NCI-H146 treated with DMSO at 0.1 percent for 48 hours (cell line): ENCODE measurements around the gene KCNMA1.

Experiments
- DNase-seq: peaks from one replicate; lab custom pipeline; 2025; ENCODE audit not compliant: unreplicated experiment; lab: John Stamatoyannopoulos, UW

The KCNMA1 gene

GRCh38 chr10:77147871-77148270 lies 489.7 kb downstream of the KCNMA1 start:
- no peak for DNase-seq

DNA sequence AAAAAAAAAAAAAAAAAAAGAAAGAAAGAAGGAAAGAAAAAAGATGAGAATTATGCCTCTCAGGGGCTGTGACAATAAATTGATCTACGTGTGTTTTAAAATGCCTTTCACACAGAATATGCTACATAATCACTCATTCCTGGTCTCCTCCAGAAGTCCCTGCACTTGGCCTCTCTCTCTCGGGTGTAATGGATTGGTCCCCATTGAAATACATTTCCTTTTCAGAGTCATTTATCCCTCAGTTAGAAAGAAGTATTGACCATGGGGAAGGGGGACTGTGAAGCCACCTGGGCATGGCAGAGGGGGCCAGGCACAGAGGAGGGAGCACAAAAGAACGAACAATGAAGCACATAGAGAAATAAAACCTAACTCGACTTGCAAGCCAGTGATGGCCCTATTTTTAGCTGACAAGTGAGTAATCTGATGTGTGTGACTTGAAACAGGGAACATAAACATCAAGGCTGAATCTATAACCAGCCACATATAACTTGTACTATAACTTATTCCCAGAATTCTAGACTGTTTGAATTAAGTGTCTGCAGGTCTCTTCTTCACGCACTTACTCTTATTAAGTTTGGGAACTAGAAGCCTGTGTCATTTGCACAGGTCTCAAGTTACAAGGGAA lies 490.8 kb downstream of the KCNMA1 start:
- no peak for DNase-seq

GRCh38 chr10:77144656-77145055 lies 493.0 kb downstream of the KCNMA1 start:
- DNase-seq = no peak

- no peak for DNase-seq
These were observed 498.1 kb downstream of the KCNMA1 start for GRCh38 chr10:77139252-77140160.

GRCh38 chr10:77138541-77138940 lies 499.1 kb downstream of the KCNMA1 start:
- DNase-seq = no peak

DNA sequence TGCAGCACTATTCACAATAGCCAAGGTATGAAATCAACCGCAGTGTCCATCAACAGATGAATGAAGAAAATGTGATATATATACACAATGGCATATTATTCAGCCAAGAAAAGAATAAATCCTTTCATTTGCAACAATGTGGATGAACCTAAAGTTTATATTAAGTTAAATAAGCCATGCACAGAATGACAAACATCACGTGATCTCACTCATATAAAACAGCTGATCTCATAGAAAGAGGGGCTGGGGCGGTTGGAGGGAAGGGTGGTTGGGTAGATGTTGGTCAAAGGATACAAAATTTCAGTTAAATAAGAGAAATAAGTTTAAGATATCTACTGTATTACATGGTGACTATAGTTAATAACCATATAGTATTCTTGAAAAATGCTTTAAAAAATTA lies 502.1 kb downstream of the KCNMA1 start:
- no peak for DNase-seq

GRCh38 chr10:77131214-77131613 lies 506.4 kb downstream of the KCNMA1 start:
- no peak for DNase-seq

DNA sequence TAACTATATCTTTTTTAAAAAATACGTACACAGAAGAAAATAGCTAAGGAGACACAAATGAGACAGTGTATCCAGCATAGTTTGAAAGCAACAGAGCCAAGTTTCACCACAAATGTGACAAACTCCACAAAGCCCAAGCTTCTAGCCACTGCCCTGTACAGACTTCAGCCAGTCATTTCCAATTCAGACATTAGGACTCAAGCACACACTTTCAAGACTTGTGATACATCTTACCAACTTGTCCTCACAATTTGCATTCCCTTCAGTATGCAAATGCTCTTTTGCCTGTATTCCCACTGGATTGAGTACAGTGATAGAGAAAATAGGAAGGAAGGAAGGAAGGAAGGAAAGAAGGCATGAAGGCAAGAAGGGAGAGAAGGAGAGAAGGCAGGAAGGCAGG lies 510.4 kb downstream of the KCNMA1 start:
- no peak for DNase-seq

DNA sequence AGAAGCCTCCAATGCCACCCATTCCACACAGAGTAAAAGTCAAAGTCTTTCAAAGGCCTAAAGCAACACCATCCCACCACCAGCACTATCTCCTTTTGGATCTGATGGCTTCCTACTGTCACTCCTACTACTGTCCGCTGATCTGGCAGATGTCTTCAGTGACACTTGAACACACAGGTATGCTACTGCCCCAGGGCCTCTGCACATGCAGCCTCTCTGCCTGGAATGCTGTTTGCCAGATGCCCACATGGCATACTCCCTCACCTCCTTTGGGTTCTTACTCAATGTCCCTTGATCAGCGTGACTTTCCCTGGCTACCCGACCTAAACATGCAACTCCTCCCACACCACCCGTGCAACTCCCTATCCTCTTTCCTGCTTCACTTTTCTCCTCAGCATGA lies 512.4 kb downstream of the KCNMA1 start:
- no peak for DNase-seq

- DNase-seq = no peak
These were observed 514.3 kb downstream of the KCNMA1 start for GRCh38 chr10:77123330-77123729.

- no peak for DNase-seq
These were observed 515.8 kb downstream of the KCNMA1 start for GRCh38 chr10:77121829-77122228.

GRCh38 chr10:77120666-77121376 lies 516.8 kb downstream of the KCNMA1 start:
- DNase-seq = no peak

DNA sequence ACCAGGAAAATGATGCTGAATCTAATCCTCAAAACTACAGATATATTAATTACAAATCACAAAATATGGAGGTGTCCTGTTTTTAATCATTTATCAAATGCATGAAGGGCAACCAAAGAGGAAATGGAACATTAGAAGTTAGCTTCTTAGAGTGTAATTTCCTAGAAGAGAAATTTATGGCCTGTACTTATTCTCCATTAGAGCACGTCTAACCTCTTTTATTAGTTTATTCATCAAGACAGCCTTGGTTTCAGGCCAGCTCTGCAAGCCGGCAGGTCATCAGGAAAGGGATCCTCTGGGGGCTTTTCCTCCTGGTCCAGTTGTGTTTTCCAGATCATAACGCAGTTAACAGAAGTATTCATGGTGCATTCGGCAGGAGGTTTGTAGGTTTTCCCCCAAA lies 517.6 kb downstream of the KCNMA1 start:
- DNase-seq = no peak

DNA sequence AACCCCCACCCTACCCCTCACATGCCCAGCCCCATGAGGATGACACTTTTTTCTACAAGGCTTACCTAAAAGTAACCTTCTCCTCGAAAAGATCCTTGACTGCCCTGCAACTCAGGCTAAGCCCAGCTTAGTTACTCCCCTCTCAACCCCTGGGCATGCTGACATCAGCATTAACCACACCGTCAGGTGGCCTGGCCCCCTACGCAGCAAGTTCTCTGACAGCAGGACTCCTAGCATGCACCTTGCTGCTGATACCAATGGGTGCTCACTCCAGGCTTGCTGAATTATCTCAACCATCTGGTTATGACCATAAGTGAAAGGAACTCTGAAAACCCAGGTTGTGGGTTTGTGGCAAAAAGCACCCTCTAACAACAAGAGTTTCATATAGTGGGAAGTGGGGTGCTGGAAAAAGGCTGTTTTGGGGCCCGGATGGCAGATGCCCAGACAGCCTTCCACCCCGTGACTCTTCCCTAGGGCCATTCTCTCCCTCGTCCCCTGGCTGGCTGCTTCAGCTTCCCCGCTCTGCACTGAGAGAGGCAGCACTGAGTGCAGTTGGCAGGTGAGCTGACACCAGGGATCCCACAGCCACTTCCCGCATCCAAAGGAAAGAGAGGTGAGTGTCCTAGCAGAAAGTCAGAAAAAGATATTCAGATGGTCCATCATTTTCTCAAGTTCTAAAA lies 518.9 kb downstream of the KCNMA1 start:
- DNase-seq = no peak

DNA sequence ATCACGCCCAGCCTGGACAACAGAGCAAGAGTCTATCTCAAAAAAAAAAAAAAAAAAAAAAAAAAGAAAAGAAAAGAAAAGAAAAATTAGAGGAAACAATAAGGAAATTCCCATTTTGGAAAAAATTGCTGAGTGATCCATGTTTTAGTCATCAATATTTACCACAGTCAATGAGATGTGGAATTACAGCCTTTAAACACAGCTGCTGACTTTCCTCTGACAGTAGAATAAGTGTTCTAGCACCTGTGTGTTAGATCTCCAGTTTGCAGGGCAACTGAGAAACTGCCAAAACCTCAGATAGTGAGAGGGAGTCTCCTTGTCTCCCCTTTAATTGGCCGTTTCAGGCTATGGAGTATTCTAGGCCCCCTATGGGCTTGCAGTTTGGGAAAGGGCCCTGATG lies 520.1 kb downstream of the KCNMA1 start:
- no peak for DNase-seq

DNA sequence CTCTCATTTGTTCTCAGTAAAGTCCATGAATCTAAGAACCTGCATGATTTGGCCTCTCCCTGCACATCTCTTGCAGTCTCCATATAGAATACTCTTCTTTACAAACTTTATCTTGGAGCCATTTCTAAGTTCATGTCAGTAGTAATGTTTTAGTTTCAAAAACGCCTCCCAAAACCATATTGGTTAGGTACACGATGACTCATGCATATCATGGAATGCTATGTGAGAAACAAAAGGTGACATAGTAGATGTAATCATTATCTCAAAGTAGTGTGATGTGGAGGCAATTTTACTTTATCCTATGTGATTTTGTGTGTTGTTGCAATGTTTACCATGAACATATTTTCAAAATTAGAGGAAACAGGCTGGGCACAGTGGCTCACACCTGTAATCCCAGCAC lies 520.7 kb downstream of the KCNMA1 start:
- DNase-seq = no peak

DNA sequence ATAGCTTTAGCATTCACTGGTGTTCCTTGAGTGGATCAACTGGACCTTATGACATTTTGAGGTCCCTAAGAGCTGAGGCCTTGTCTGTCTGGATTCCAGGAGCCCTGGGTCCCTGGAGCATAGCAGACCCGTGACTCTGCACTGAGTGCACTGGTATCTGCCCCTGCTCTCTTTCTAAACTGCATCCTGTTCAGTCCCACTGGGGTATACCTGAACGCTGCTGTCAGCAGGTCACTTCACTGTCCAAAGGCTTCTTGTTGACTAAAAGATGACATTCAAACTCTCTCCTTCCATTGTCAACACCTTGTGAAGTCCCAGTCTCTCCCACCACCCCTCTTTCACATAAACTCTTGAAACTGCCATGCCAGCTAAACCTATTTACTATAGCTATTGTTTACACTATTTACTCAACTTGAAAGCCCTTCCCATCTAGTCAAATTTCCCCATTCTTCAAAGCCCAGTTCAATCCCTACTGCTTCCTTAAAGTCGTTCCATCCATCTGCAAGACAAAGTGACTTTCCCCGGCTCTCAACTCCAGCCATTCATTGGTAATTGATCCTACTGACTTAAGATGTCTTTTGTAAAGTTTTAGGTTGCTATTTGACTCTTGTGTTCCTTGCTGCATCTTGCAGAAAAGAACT lies 523.3 kb downstream of the KCNMA1 start:
- no peak for DNase-seq

- peak; percentile 13 for DNase-seq
These were observed 525.7 kb downstream of the KCNMA1 start for GRCh38 chr10:77111611-77112550.

DNA sequence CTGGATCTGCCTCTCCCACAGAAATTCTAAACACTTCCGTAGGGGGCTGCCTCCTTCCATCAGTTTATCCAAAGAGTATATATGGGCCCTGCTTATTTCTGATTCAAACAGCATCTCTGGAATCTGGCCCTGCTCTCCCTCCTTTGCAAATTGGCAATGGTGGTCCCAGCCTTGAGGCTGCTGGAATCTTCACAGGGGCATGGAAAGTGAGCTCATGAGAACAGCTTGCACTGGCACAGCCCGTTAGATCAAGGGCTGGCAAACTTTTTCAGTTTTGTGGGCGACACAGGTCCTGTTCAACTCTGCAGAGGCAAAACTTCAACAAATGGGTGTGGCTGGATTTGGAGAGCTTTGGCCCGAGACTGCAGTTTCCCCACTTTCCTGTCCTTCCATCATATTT lies 526.9 kb downstream of the KCNMA1 start:
- DNase-seq = no peak
